Stimulated activated CD8-positive, alpha-beta memory T cell treated with anti-CD3 and anti-CD28 coated beads, Interleukin-12 subunit alpha, Interleukin-12 subunit beta, amount 100 ng/mL, for 1 hour (primary cell): Measurements from ENCODE around the gene VPS16.
A peak's percentile ranks its signal among the peaks of the same experiment; 100 is the strongest.

Experiments
- DNase-seq: peaks from one replicate; pipeline ENCODE4 v3.0.0-alpha.2; 2020; ENCODE audit warnings: low read depth

VPS16 gene

GRCh38 chr20:2840138-2840966 lies at the start of gene VPS16, which contains the start of gene PCED1A:
Gene VPS16 (plus strand): TSS chr20:2840745. CDS start chr20:2840775, 30 bp downstream.
Gene PCED1A (minus strand): TSS chr20:2840655. CDS start chr20:2839912, 743 bp downstream.
- peak; percentile 73 for DNase-seq

GRCh38 chr20:2793471-2793870 lies 47.1 kb upstream of the VPS16 start:
- no peak for DNase-seq

GRCh38 chr20:2794202-2794748 lies 46.3 kb upstream of the VPS16 start:
- DNase-seq = no peak

GRCh38 chr20:2794866-2795447 lies 45.6 kb upstream of the VPS16 start:
- DNase-seq = no peak

- DNase-seq = no peak
Measured at GRCh38 chr20:2795451-2795850, 45.1 kb upstream of the VPS16 start.

- DNase-seq = no peak
Measured at GRCh38 chr20:2796011-2796660, 44.4 kb upstream of the VPS16 start.

- DNase-seq = no peak
Measured at GRCh38 chr20:2797136-2797983, 43.2 kb upstream of the VPS16 start.

- no peak for DNase-seq
Measured at GRCh38 chr20:2798095-2798805, 42.3 kb upstream of the VPS16 start.

GRCh38 chr20:2798814-2799213 lies 41.7 kb upstream of the VPS16 start:
- no peak for DNase-seq

GRCh38 chr20:2799271-2799670 lies 41.3 kb upstream of the VPS16 start:
- no peak for DNase-seq

GRCh38 chr20:2799688-2800520 lies 40.6 kb upstream of the VPS16 start:
- no peak for DNase-seq

GRCh38 chr20:2800521-2801285 lies 39.8 kb upstream of the VPS16 start, which contains the start of gene CPXM1:
Gene CPXM1 (minus strand): TSS chr20:2800627. CDS start chr20:2800572, 55 bp downstream.
- no peak for DNase-seq

- DNase-seq = no peak
Measured at GRCh38 chr20:2801286-2801728, 39.2 kb upstream of the VPS16 start.

- no peak for DNase-seq
Measured at GRCh38 chr20:2804041-2804828, 36.3 kb upstream of the VPS16 start.

GRCh38 chr20:2804852-2805688 lies 35.5 kb upstream of the VPS16 start:
- no peak for DNase-seq

GRCh38 chr20:2805689-2806350 lies 34.7 kb upstream of the VPS16 start:
- no peak for DNase-seq

- DNase-seq = no peak
Measured at GRCh38 chr20:2806351-2806701, 34.2 kb upstream of the VPS16 start.
